HFFc6 (cell line): Measurements from ENCODE around the gene ATXN1. TPM values are rescaled to one million over a fixed set of nuclear protein-coding genes. Genes with fewer than 3 reads are reported as not detected.

Experiments
- DNase-seq: peaks from one replicate; pipeline ENCODE4 v3.0.0-alpha.2; 2018
- H3K27ac Mint-ChIP-seq: 2 replicates; pipeline ENCODE4 v1.8.0; 2020; ENCODE audit warnings: mild to moderate bottlenecking, mixed read lengths
- H3K27me3 Mint-ChIP-seq: 2 replicates; pipeline ENCODE4 v1.8.0; 2021; ENCODE audit warnings: mild to moderate bottlenecking, moderate library complexity, mixed read lengths; ENCODE audit not compliant: insufficient read depth
- H3K36me3 Mint-ChIP-seq: 2 replicates; pipeline ENCODE4 v1.8.0; 2021; ENCODE audit warnings: low read depth, mixed read lengths
- H3K4me1 Mint-ChIP-seq: 2 replicates; pipeline ENCODE4 v1.8.0; 2020; ENCODE audit warnings: low read depth, mixed read lengths
- H3K4me3 Mint-ChIP-seq: 2 replicates; pipeline ENCODE4 v1.8.0; 2020; ENCODE audit warnings: mild to moderate bottlenecking, moderate library complexity, mixed read lengths
- H3K9me3 Mint-ChIP-seq: 2 replicates; pipeline ENCODE4 v1.8.0; 2020; ENCODE audit warnings: mild to moderate bottlenecking, mixed read lengths
- CTCF ChIP-seq: fragments of 200-600 bp; sonication (generic); IDR thresholded peaks from 2 replicates; pipeline ENCODE4 v1.5.0; 2021; ENCODE audit warnings: antibody characterized with exemption, mild to moderate bottlenecking
- long read RNA-seq: library from polyadenylated mRNA; unstranded; transcript quantifications from one replicate; pipeline ENCODE4 v2.0.0, GENCODE V29; 2019
- total RNA-seq, 6 experiments: library from RNA; stranded (reverse); fragmentation: NEBNext Ultra II Directional; extraction: Animal tissue kit (Norgen Biotek cat#: 25700); gene quantifications; 2 replicates in 1 of 6; 3 replicates in 5 of 6; pipeline ENCODE4 v1.2.3, GENCODE V29; 2021

Gene ATXN1
- 10 to 100 TPM; 28.2 to 41.5 (median 30.5) TPM for total RNA-seq
- long read RNA-seq, partial matches to known transcripts, result 1 of 22 reads
- long read RNA-seq, other reads (novel, unspliced or antisense), result 18 of 22 reads

GRCh38 chr6:16760516-16761470 is at the start of gene ATXN1:
ATXN1 (minus strand) TSS chr6:16761460.
- TF ChIP-seq CTCF, result no peak
- H3K9me3 Mint-ChIP-seq, result no peaks in the 10 kb centered on the region
- peaks cover 66% of the 10 kb centered on the region for H3K4me1 Mint-ChIP-seq
- peak within 1 kb of the TSS; percentile 97 for H3K27ac Mint-ChIP-seq
- H3K36me3 Mint-ChIP-seq, result peaks cover 15% of the 10 kb centered on the region
- DNase-seq, result peak; percentile 68
- peaks cover 4% of the 10 kb centered on the region; the same call in 1 of the 2 replicates for H3K27me3 Mint-ChIP-seq
- peak within 1 kb of the TSS; percentile 96 for H3K4me3 Mint-ChIP-seq

GRCh38 chr6:16810411-16810810 is 49.2 kb upstream of the ATXN1 start:
- H3K4me3 Mint-ChIP-seq, result no peak overlapping the region

GRCh38 chr6:16809753-16810358 is 48.6 kb upstream of the ATXN1 start:
- DNase-seq, result no peak
- no peak overlapping the region for H3K27ac Mint-ChIP-seq
- H3K4me3 Mint-ChIP-seq, result no peak overlapping the region
- H3K36me3 Mint-ChIP-seq, result peaks cover 35% of the 10 kb centered on the region
- no peaks in the 10 kb centered on the region; the same call in none of the 2 replicates for H3K27me3 Mint-ChIP-seq
- peaks cover 34% of the 10 kb centered on the region for H3K9me3 Mint-ChIP-seq
- no peaks in the 10 kb centered on the region for H3K4me1 Mint-ChIP-seq
- TF ChIP-seq CTCF, result no peak

More at GRCh38 chr6:16810411-16810810, 49.2 kb upstream of the ATXN1 start:
- Mint-ChIP-seq H3K36me3 (peaks cover 35% of the 10 kb centered on the region), H3K4me1 (no peaks in the 10 kb centered on the region), H3K9me3 (peaks cover 34% of the 10 kb centered on the region), H3K27ac (no peak overlapping the region), H3K27me3 (no peaks in the 10 kb centered on the region; the same call in none of the 2 replicates)
- no peak for DNase-seq
- no peak for TF ChIP-seq CTCF

- Mint-ChIP-seq H3K27ac (no peak overlapping the region), H3K27me3 (no peaks in the 10 kb centered on the region; the same call in none of the 2 replicates), H3K36me3 (peaks cover 29% of the 10 kb centered on the region), H3K4me1 (no peaks in the 10 kb centered on the region), H3K9me3 (peaks cover 27% of the 10 kb centered on the region), H3K4me3 (no peak overlapping the region)
- DNase-seq, result no peak
- no peak for TF ChIP-seq CTCF
Observed at GRCh38 chr6:16807956-16808355, 46.7 kb upstream of the ATXN1 start.

GRCh38 chr6:16806363-16806762 is 45.1 kb upstream of the ATXN1 start:
- H3K4me1 Mint-ChIP-seq, result peaks cover 12% of the 10 kb centered on the region
- no peak for TF ChIP-seq CTCF
- peaks cover 18% of the 10 kb centered on the region for H3K36me3 Mint-ChIP-seq
- no peaks in the 10 kb centered on the region; the same call in 1 of the 2 replicates for H3K27me3 Mint-ChIP-seq
- H3K27ac Mint-ChIP-seq, result no peak overlapping the region
- H3K9me3 Mint-ChIP-seq, result peaks cover 16% of the 10 kb centered on the region
- no peak overlapping the region for H3K4me3 Mint-ChIP-seq
- no peak for DNase-seq
